Thymus (tissue), 14 donors: Measurements from ENCODE around the gene ZNF266. TPM values are rescaled to one million over a fixed set of nuclear protein-coding genes. Genes with fewer than 3 reads are reported as not detected.

ENCODE experiments used
- DNase-seq, 9 donors: peaks; one replicate each; pipeline ENCODE4 v3.0.0-alpha.2; 2013; ENCODE audit warnings: low spot score in 9 of 9, low read depth in 6 of 9, missing footprints in 1 of 9
- H3K27ac ChIP-seq, 2 donors: one replicate each; pipeline ENCODE4 v1.5.1; 2013; ENCODE audit warnings: control low read depth in 1 of 2, low read depth in 1 of 2, low read length in 1 of 2, mild to moderate bottlenecking in 1 of 2, moderate library complexity in 1 of 2
- H3K27me3 ChIP-seq, 2 donors: one replicate each; pipeline ENCODE4 v1.5.1; 2013; ENCODE audit warnings: low read length in 1 of 2; ENCODE audit not compliant: control insufficient read depth in 2 of 2, insufficient read depth in 1 of 2
- H3K36me3 ChIP-seq, 2 donors: one replicate each; pipeline ENCODE4 v1.5.1; 2013; ENCODE audit warnings: low read length in 1 of 2, mild to moderate bottlenecking in 1 of 2, moderate library complexity in 1 of 2; ENCODE audit not compliant: control insufficient read depth in 2 of 2, insufficient read depth in 2 of 2
- H3K4me1 ChIP-seq, 2 donors: one replicate each; pipeline ENCODE4 v1.5.1; 2013; ENCODE audit warnings: low read length in 2 of 2; ENCODE audit not compliant: control insufficient read depth in 2 of 2, insufficient read depth in 2 of 2
- H3K4me3 ChIP-seq, 2 donors: one replicate each; pipeline ENCODE4 v1.5.1; 2013; ENCODE audit warnings: low read length in 2 of 2, control low read depth in 1 of 2, mild to moderate bottlenecking in 1 of 2
- H3K9me3 ChIP-seq, 2 donors: one replicate each; pipeline ENCODE4 v1.5.1; 2013; ENCODE audit warnings: low read length in 1 of 2, mild to moderate bottlenecking in 1 of 2; ENCODE audit not compliant: control insufficient read depth in 2 of 2, insufficient read depth in 1 of 2
- WGBS: extraction: QIAGEN DNeasy Blood & Tissue Kit; methylation state at CpG from one replicate; pipeline ENCODE4 v1.1.7; 2013; 5-methylcytosine and 5-hydroxymethylcytosine counted together
- long read RNA-seq, 10 donors: transcript quantifications; one replicate each; lab custom pipeline, GENCODE V29; 2026
- polyA plus RNA-seq: library from polyadenylated mRNA; stranded (reverse); fragments of 200-250 nt; gene quantifications from one replicate; pipeline ENCODE4 v1.2.3, GENCODE V29; 2013
- total RNA-seq: library from RNA; stranded (reverse); fragments of 120-200 nt; gene quantifications from one replicate; pipeline ENCODE4 v1.2.4, GENCODE V29; 2013
- donor health status: healthy.

The ZNF266 gene
- 25.7 TPM for total RNA-seq
- 151 TPM for polyA plus RNA-seq
- long read RNA-seq, donor 1, result 0 reads
- long read RNA-seq, donor 2, partial matches to known transcripts, result 0 of 2 reads
- long read RNA-seq, donor 2, other reads (novel, unspliced or antisense), result 0 of 2 reads
- long read RNA-seq, donor 3, partial matches to known transcripts, result 0 of 5 reads
- long read RNA-seq, donor 3, other reads (novel, unspliced or antisense), result 0 of 5 reads
- long read RNA-seq, donor 4, result 0 reads
- long read RNA-seq, donor 5, partial matches to known transcripts, result 0 of 2 reads
- long read RNA-seq, donor 5, other reads (novel, unspliced or antisense), result 0 of 2 reads
- long read RNA-seq, donor 6, partial matches to known transcripts, result 0 of 2 reads
- long read RNA-seq, donor 6, other reads (novel, unspliced or antisense), result 0 of 2 reads
- long read RNA-seq, donor 7, partial matches to known transcripts, result 0 of 1 reads
- long read RNA-seq, donor 7, other reads (novel, unspliced or antisense), result 0 of 1 reads
- long read RNA-seq, donor 8, full-length matches to known transcripts, result 2 of 2 reads
- long read RNA-seq, donor 8, partial matches to known transcripts, result 0 of 2 reads
- long read RNA-seq, donor 8, other reads (novel, unspliced or antisense), result 0 of 2 reads
- long read RNA-seq, donor 9, result 0 reads
- long read RNA-seq, donor 10, partial matches to known transcripts, result 0 of 2 reads
- long read RNA-seq, donor 10, other reads (novel, unspliced or antisense), result 0 of 2 reads

DNA sequence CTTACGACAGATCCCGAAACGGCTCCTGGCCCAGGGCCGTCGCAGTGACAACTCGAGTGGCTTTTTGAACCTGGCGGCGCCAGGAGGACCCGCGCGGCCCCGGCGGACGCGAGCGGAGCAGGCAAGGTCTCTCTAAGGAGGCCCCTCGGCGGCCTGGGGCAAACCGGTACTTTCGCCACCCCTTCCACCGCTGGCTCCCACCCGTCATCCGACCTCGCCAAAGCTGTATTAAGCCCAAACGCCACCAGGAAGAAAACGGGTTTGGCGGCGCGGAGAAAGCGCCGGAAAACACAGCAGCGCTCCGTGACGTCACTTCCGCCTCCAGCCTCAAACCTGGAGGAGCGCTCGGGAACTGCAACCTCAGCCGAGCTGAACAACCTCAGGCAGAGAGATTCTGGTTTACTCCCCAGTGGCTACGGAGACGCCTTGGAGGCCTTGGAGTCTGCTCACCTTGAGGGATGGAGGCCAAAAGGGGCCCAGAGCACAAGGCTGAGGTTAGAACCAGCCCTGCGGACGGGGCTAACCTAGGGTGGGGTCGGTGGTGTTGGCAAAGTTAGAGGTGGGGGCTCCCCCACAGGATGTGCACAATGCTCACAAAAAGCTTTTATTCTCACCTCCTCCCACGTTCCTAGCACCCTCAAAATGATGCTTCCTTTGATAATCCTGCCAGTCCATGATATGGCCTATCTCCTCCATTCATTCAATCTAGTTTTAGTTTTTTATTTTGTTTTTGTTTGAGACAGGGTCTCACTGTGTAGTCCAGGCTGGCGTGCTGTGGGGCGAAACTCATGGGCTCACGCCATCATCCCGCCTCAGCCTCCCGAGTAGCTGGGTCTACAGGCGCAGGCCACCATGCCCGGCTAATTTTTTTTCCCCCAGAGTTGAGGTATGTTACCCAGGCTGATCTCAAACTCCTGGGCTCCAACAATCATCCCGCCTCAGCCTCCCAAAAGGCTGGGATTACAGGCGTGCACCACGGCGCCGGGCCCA, at the start of gene ZNF266:
Gene ZNF266, minus strand, starts transcription at position 295 of the 990 bp plus-strand sequence. CDS start 15,484 bp downstream, outside the sequence.
- H3K4me1 ChIP-seq, result peaks cover 8 to 10% of the 10 kb centered on the region in 2 donors
- H3K27me3 ChIP-seq, result no peaks in the 10 kb centered on the region
- 14% methylated on average over 56 of the region's 56 CpGs for WGBS
- peaks cover 0 to 2% of the 10 kb centered on the region in 2 donors for H3K9me3 ChIP-seq
- H3K4me3 ChIP-seq, result peak within 1 kb of the TSS; percentile 64 to 81
- peaks cover 18 to 21% of the 10 kb centered on the region in 2 donors for H3K36me3 ChIP-seq
- peak within 1 kb of the TSS; percentile 96 for H3K27ac ChIP-seq
- peak; percentile 82 to 96 (median 91) for DNase-seq

DNA sequence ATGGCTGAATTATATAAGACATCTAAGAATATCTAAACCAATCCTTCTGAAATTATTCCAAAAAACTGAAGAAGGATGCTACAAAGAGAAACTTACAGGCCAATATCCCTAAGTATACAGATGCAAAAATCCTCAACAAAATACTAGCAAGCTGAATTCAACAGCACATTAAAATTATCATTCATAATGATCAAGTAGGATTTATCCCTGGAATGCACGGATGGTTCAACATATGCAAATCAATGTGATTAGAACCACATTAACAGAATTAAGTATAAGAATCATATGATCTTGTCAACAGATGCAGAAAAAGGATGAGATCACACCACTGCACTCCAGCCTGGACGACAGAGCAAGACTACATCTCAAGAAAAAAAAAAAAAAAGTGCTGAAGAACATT, 49.8 kb upstream of the ZNF266 start:
- WGBS, result 92% methylated on average over 2 of the region's 2 CpGs
- no peak for DNase-seq
- no peak overlapping the region for H3K27ac ChIP-seq
- H3K4me1 ChIP-seq, result no peaks in the 10 kb centered on the region
- peaks cover 1 to 22% of the 10 kb centered on the region in 2 donors for H3K9me3 ChIP-seq
- H3K4me3 ChIP-seq, result no peak overlapping the region
- no peaks in the 10 kb centered on the region for H3K36me3 ChIP-seq
- no peaks in the 10 kb centered on the region for H3K27me3 ChIP-seq

DNA sequence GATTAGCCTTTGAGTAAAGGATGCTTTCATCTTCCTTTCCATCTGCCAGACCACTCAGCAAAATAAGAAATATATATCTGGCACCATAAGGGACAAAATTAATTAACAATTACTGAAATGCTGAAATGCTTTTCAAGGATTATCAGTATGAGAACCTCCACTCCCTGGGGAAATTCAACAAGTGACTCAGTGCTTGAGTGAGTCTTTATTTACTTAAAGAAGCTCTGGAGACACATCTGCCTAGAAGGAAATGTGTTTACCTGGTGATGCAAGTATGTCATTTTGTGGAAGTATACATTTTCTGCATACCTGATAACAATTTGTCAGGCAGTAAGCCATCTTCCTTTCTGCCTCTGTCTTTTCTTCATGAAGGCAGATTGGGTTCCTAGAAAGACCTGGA, 39.6 kb upstream of the ZNF266 start:
- Histone ChIP-seq H3K4me3 (no peak overlapping the region), H3K36me3 (no peaks in the 10 kb centered on the region), H3K4me1 (no peaks in the 10 kb centered on the region), H3K27ac (no peak overlapping the region), H3K9me3 (peaks cover 0 to 6% of the 10 kb centered on the region in 2 donors), H3K27me3 (no peaks in the 10 kb centered on the region)
- DNase-seq, result no peak

DNA sequence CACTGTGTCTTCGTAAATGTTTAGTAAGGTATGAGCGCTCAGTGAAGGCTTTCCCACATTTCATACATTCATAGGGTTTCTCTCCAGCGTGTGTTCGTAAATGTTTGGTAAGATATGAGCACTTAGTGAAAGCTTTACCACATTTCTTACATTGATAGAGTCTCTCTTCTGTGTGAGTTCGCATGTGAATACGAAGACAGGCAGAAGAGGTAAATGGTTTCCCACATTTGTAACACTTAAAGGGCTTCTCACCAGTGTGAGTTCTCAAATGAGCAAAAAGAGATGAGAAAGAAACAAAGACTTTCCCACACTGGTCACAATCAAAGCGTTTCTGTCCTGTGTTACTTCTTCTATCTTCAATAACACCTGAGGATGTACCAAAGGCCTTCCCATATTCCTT, 31.8 kb upstream of the ZNF266 start:
- no peak overlapping the region for H3K27ac ChIP-seq
- H3K4me3 ChIP-seq, result no peak overlapping the region
- no peaks in the 10 kb centered on the region for H3K27me3 ChIP-seq
- no peaks in the 10 kb centered on the region for H3K36me3 ChIP-seq
- no peaks in the 10 kb centered on the region for H3K4me1 ChIP-seq
- peaks cover 0 to 14% of the 10 kb centered on the region in 2 donors for H3K9me3 ChIP-seq
- no peak for DNase-seq
- WGBS, result 95% methylated on average over 7 of the region's 7 CpGs

DNA sequence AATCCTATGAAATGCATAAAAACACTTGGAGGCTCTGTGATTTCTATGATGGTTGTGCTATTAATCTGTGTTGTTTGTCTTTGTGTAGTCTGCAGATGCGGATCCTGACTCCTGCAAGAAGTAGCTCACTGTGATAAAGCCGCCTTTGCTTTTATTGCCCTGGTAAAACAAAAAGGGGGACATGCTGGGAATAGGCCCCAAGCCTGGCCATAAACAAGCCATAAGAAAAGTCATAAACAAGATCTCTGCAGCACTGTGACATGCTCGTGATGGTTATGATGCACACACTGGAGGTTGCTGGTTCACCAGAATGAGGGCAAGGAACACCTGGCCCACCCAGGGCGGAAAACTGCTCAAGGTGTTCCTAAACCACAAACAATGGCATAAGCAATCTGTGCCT, 26.6 kb upstream of the ZNF266 start:
- H3K9me3 ChIP-seq, result peaks cover 3 to 17% of the 10 kb centered on the region in 2 donors
- H3K27me3 ChIP-seq, result no peaks in the 10 kb centered on the region
- WGBS, result 96% methylated on average over 4 of the region's 4 CpGs
- no peaks in the 10 kb centered on the region for H3K4me1 ChIP-seq
- H3K27ac ChIP-seq, result no peak overlapping the region
- H3K36me3 ChIP-seq, result no peaks in the 10 kb centered on the region
- no peak for DNase-seq
- no peak overlapping the region for H3K4me3 ChIP-seq

GRCh38 chr19:9456018-9456689, 20.8 kb upstream of the ZNF266 start:
- H3K4me3 ChIP-seq, result no peak overlapping the region
- no peaks in the 10 kb centered on the region for H3K27me3 ChIP-seq
- peaks cover 4 to 17% of the 10 kb centered on the region in 2 donors for H3K9me3 ChIP-seq
- DNase-seq, result no peak
- no peak overlapping the region for H3K27ac ChIP-seq
- 74% methylated on average over 13 of the region's 13 CpGs for WGBS
- H3K36me3 ChIP-seq, result no peaks in the 10 kb centered on the region
- H3K4me1 ChIP-seq, result no peaks in the 10 kb centered on the region

GRCh38 chr19:9453953-9454352, 18.6 kb upstream of the ZNF266 start:
- Histone ChIP-seq H3K4me3 (no peak overlapping the region), H3K36me3 (no peaks in the 10 kb centered on the region), H3K9me3 (peaks cover 2 to 25% of the 10 kb centered on the region in 2 donors), H3K27ac (no peak overlapping the region), H3K4me1 (no peaks in the 10 kb centered on the region), H3K27me3 (no peaks in the 10 kb centered on the region)
- DNase-seq, result no peak
- 95% methylated on average over 4 of the region's 4 CpGs for WGBS

DNA sequence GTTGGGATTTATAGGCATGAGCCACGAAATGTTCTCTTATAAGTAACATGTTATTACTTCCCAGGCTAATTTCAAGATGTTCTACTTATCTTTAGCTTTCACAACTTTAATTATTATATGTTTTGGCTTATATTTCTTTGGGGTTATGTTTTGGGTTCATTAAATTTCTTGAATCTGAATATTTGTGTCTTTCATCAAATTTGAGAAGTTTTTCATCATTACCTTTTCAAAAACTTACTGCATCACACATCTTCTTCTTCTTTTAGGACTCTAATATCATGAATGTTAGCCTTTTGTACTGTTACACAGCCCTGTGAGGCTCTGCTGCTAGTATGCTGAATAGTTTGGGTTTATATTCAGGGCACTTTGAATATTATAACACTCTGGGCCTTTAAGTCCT, 9.7 kb upstream of the ZNF266 start:
- Histone ChIP-seq H3K9me3 (peaks cover 3 to 26% of the 10 kb centered on the region in 2 donors), H3K36me3 (no peaks in the 10 kb centered on the region), H3K27ac (no peak overlapping the region), H3K4me1 (no peaks in the 10 kb centered on the region), H3K27me3 (no peaks in the 10 kb centered on the region), H3K4me3 (no peak overlapping the region)
- no peak for DNase-seq
- 87% methylated on average over 1 of the region's 1 CpG for WGBS
